ENCODE data around the gene CAMKMT.

- TF ChIP-seq POLR2A (IDR thresholded peaks at IDR 0.05) (no peak), CTCF (IDR thresholded peaks at IDR 0.05 in 8 of 11, conservative IDR thresholded peaks at IDR 0.05 in 3 of 11) (no peak)
Observed at GRCh38 chr2:44691174-44691785, 329.5 kb downstream of the CAMKMT start.

Measured in spleen (tissue), 7 donors.